22Rv1 (cell line): Measurements from ENCODE around the gene POLE4.

Experiments
- ZFX ChIP-seq: fragments of 450-650 bp; IDR thresholded peaks from 2 replicates; pipeline ENCODE4 v1.6.1; 2017; ENCODE audit warnings: antibody characterized with exemption, borderline replicate concordance
- TF ChIP-seq, protein P1 (sequence below): fragments of 450-650 bp; IDR thresholded peaks from 2 replicates; pipeline ENCODE4 v1.5.1; 2017; ENCODE audit warnings: mild to moderate bottlenecking

GRCh38 chr2:74919827-74920226, 38.6 kb upstream of the POLE4 start:
- TF ChIP-seq, protein P1, sequence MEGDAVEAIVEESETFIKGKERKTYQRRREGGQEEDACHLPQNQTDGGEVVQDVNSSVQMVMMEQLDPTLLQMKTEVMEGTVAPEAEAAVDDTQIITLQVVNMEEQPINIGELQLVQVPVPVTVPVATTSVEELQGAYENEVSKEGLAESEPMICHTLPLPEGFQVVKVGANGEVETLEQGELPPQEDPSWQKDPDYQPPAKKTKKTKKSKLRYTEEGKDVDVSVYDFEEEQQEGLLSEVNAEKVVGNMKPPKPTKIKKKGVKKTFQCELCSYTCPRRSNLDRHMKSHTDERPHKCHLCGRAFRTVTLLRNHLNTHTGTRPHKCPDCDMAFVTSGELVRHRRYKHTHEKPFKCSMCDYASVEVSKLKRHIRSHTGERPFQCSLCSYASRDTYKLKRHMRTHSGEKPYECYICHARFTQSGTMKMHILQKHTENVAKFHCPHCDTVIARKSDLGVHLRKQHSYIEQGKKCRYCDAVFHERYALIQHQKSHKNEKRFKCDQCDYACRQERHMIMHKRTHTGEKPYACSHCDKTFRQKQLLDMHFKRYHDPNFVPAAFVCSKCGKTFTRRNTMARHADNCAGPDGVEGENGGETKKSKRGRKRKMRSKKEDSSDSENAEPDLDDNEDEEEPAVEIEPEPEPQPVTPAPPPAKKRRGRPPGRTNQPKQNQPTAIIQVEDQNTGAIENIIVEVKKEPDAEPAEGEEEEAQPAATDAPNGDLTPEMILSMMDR: peak; percentile 93
- TF ChIP-seq ZFX: no peak
